HL-60 (cell line): ENCODE data around the gene TMEM245.

Experiments
- GABPA ChIP-seq: IDR thresholded peaks from 2 replicates; pipeline ENCODE4 v1.6.1; 2012; ENCODE audit warnings: low read depth
- POLR2AphosphoS5 ChIP-seq: IDR thresholded peaks from 2 replicates; pipeline ENCODE4 v1.6.1; 2012; ENCODE audit warnings: low read depth
- SPI1 ChIP-seq: IDR thresholded peaks from 2 replicates; pipeline ENCODE4 v1.6.1; 2012; ENCODE audit warnings: low read depth, mild to moderate bottlenecking, borderline replicate concordance
- TF ChIP-seq, protein P1 (sequence below): IDR thresholded peaks from one replicate; pipeline ENCODE4 v1.5.1; 2011; ENCODE audit warnings: low read length, control low read depth, inconsistent platforms; ENCODE audit not compliant: insufficient read depth
- TF ChIP-seq, protein P2 (sequence below): IDR thresholded peaks from 2 replicates; pipeline ENCODE4 v1.6.1; 2012; ENCODE audit warnings: low read depth; ENCODE audit not compliant: insufficient replicate concordance

DNA sequence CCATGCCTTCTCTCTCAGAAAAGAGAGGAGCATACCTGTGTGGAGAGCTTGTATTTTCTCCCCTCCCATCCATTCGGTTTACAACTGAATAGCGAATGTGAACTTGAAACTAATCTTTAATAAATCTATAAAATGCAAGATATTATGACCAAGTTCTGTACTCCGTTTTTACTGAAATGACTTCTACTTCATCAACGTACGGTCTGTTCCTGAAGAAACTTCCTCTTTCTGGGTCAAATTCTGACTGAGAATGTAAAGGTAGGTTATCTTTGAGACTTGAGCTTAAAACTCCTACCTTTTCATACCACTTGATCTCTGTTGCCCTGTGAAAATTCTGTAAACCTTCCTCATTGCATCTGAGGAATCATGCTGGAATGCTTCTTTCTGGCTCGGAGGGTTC, 102.3 kb downstream of the TMEM245 start:
- no peak for TF ChIP-seq POLR2AphosphoS5
- TF ChIP-seq, protein P1, sequence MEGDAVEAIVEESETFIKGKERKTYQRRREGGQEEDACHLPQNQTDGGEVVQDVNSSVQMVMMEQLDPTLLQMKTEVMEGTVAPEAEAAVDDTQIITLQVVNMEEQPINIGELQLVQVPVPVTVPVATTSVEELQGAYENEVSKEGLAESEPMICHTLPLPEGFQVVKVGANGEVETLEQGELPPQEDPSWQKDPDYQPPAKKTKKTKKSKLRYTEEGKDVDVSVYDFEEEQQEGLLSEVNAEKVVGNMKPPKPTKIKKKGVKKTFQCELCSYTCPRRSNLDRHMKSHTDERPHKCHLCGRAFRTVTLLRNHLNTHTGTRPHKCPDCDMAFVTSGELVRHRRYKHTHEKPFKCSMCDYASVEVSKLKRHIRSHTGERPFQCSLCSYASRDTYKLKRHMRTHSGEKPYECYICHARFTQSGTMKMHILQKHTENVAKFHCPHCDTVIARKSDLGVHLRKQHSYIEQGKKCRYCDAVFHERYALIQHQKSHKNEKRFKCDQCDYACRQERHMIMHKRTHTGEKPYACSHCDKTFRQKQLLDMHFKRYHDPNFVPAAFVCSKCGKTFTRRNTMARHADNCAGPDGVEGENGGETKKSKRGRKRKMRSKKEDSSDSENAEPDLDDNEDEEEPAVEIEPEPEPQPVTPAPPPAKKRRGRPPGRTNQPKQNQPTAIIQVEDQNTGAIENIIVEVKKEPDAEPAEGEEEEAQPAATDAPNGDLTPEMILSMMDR, result no peak
- TF ChIP-seq GABPA, result no peak
- TF ChIP-seq, protein P2, sequence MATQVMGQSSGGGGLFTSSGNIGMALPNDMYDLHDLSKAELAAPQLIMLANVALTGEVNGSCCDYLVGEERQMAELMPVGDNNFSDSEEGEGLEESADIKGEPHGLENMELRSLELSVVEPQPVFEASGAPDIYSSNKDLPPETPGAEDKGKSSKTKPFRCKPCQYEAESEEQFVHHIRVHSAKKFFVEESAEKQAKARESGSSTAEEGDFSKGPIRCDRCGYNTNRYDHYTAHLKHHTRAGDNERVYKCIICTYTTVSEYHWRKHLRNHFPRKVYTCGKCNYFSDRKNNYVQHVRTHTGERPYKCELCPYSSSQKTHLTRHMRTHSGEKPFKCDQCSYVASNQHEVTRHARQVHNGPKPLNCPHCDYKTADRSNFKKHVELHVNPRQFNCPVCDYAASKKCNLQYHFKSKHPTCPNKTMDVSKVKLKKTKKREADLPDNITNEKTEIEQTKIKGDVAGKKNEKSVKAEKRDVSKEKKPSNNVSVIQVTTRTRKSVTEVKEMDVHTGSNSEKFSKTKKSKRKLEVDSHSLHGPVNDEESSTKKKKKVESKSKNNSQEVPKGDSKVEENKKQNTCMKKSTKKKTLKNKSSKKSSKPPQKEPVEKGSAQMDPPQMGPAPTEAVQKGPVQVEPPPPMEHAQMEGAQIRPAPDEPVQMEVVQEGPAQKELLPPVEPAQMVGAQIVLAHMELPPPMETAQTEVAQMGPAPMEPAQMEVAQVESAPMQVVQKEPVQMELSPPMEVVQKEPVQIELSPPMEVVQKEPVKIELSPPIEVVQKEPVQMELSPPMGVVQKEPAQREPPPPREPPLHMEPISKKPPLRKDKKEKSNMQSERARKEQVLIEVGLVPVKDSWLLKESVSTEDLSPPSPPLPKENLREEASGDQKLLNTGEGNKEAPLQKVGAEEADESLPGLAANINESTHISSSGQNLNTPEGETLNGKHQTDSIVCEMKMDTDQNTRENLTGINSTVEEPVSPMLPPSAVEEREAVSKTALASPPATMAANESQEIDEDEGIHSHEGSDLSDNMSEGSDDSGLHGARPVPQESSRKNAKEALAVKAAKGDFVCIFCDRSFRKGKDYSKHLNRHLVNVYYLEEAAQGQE, result no peak
- no peak for TF ChIP-seq SPI1
